NCI-H524 (cell line): ENCODE data around the gene SLC27A1.
"Not testable (repeated sequence)": the region's sequence is repeated elsewhere in the genome, so short reads cannot be mapped to it uniquely, and the experiment has no call there.

Experiments used
- DNase-seq, 2 experiments: peaks; one replicate each; lab custom pipeline; 2025; lab: John Stamatoyannopoulos, UW

SLC27A1 gene

GRCh38 chr19:17510220-17510993 is 40.1 kb downstream of the SLC27A1 start:
- DNase-seq, result no peak

GRCh38 chr19:17511724-17512573 is 41.6 kb downstream of the SLC27A1 start:
- DNase-seq, result peak; percentile 55 to 86

GRCh38 chr19:17512574-17512939 is 42.2 kb downstream of the SLC27A1 start:
- DNase-seq, result no peak

GRCh38 chr19:17515408-17516149 is 45.3 kb downstream of the SLC27A1 start:
- no peak for DNase-seq

GRCh38 chr19:17517898-17518297 is 47.6 kb downstream of the SLC27A1 start:
- no peak for DNase-seq

GRCh38 chr19:17518654-17519053 is 48.3 kb downstream of the SLC27A1 start:
- not testable (repeated sequence) for DNase-seq

- no peak for DNase-seq
Observed at GRCh38 chr19:17519967-17520366, 49.6 kb downstream of the SLC27A1 start.

- DNase-seq, result no peak
Observed at GRCh38 chr19:17520865-17521264, 50.5 kb downstream of the SLC27A1 start.

GRCh38 chr19:17522988-17523872 is 52.9 kb downstream of the SLC27A1 start:
- no peak for DNase-seq

- DNase-seq, result no peak
Observed at GRCh38 chr19:17524651-17525050, 54.3 kb downstream of the SLC27A1 start.

- no peak for DNase-seq
Observed at GRCh38 chr19:17525141-17525540, 54.8 kb downstream of the SLC27A1 start.

- DNase-seq, result no peak
Observed at GRCh38 chr19:17526922-17527321, 56.6 kb downstream of the SLC27A1 start.

- DNase-seq, result no peak
Observed at GRCh38 chr19:17527326-17527725, 57.0 kb downstream of the SLC27A1 start.

GRCh38 chr19:17528610-17529009 is 58.3 kb downstream of the SLC27A1 start:
- DNase-seq, result no peak

- no peak for DNase-seq
Observed at GRCh38 chr19:17529239-17530158, 59.2 kb downstream of the SLC27A1 start.

GRCh38 chr19:17530586-17530985 is 60.3 kb downstream of the SLC27A1 start:
- DNase-seq, result peak; percentile 11 to 38

GRCh38 chr19:17532116-17532515 is 61.8 kb downstream of the SLC27A1 start:
- DNase-seq, result no peak

- DNase-seq, result no peak
Observed at GRCh38 chr19:17532557-17532956, 62.2 kb downstream of the SLC27A1 start.

- DNase-seq, result no peak
Observed at GRCh38 chr19:17534767-17535166, 64.4 kb downstream of the SLC27A1 start.

- DNase-seq, result no peak
Observed at GRCh38 chr19:17536955-17537354, 66.6 kb downstream of the SLC27A1 start.
